ENCODE results near the gene DMPK. TPM values are rescaled to one million over a fixed set of nuclear protein-coding genes. Genes with fewer than 3 reads are reported as not detected.
A peak's percentile ranks its signal among the peaks of the same experiment; 100 is the strongest.

DMPK gene
- polyA plus RNA-seq, 1 of the 3 experiments (the other 2 are of a cell fraction), result 92.2 TPM

DNA sequence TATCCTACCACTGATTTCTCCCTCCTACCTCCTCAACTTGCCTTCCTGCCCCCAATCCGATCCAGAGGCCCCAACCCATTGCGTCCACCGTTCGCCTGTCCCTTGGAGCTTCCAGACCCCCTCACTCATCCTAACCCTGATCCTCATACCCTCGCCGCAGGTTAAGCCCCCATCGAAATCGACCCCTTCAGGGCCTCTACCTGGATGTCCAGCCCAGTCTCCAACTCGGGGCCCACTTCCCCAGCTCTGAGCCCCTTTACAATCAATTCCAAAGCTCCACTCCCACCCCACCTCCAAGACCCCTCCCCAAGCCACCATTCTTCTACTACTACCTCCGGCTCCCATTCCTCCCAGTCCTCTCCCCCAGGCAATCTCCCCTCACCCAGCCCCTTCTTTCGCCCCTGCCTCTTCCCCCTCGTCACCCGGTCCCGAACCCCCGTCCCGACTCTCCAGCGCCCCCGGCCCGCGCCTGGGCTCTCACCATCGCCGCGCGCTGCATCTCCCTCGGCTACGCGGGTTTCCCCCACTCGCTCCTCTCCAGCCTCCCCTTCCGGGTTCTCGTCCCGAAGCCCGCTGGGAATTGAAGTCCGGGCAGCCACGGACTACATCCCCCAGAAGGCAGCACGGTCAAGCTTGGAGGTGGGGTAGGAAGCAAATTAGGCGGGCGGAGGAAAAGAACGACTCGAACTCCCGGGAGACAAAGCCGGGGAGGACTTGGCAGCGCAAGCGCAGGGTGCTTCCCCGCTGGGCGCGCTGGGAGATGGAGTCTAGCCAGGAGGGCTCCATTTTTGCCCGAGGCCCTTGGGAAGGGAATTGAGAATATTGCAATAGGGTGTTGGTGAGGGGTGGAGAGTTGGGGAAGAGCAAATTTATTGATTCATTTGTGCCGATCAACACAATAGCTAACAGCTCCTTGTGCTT, 51.7 kb downstream of the DMPK start, which contains the start of gene FBXO46 (continued):
- TF ChIP-seq, protein P1, sequence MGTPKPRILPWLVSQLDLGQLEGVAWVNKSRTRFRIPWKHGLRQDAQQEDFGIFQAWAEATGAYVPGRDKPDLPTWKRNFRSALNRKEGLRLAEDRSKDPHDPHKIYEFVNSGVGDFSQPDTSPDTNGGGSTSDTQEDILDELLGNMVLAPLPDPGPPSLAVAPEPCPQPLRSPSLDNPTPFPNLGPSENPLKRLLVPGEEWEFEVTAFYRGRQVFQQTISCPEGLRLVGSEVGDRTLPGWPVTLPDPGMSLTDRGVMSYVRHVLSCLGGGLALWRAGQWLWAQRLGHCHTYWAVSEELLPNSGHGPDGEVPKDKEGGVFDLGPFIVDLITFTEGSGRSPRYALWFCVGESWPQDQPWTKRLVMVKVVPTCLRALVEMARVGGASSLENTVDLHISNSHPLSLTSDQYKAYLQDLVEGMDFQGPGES (IDR thresholded peaks at IDR 0.05; ENCODE audit: low read depth, low read length), result no peak
- peak; percentile 37; the same call in 1 of the 2 replicates for TF ChIP-seq NFIC (IDR thresholded peaks at IDR 0.05; ENCODE audit: borderline replicate concordance)
- no peak for TF ChIP-seq GATA2 (CRISPR knock-in tag; IDR thresholded peaks at IDR 0.05)
- TF ChIP-seq RCOR1 (IDR thresholded peaks at IDR 0.05; ENCODE audit: low read length), result 0 out of 2 replicates have a peak, but pooled peaks have one; percentile 38
- TF ChIP-seq, protein P2, sequence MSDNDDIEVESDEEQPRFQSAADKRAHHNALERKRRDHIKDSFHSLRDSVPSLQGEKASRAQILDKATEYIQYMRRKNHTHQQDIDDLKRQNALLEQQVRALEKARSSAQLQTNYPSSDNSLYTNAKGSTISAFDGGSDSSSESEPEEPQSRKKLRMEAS (IDR thresholded peaks at IDR 0.05; ENCODE audit: low read depth), result peak; percentile 63; the same call in 1 of the 2 replicates
- TF ChIP-seq EP300 (IDR thresholded peaks at IDR 0.05; ENCODE audit: borderline replicate concordance in 1 of 2, low read depth in 1 of 2, low read length in 1 of 2), result no peak; a peak in 1 of 4 replicates
- peak; percentile 97 for TF ChIP-seq CHD2 (IDR thresholded peaks at IDR 0.05; ENCODE audit: low read length, partially characterized antibody)
- TF ChIP-seq POLR2AphosphoS5 (IDR thresholded peaks at IDR 0.05; ENCODE audit: low read depth, low read length), result peak; percentile 78
- TF ChIP-seq, protein P3, sequence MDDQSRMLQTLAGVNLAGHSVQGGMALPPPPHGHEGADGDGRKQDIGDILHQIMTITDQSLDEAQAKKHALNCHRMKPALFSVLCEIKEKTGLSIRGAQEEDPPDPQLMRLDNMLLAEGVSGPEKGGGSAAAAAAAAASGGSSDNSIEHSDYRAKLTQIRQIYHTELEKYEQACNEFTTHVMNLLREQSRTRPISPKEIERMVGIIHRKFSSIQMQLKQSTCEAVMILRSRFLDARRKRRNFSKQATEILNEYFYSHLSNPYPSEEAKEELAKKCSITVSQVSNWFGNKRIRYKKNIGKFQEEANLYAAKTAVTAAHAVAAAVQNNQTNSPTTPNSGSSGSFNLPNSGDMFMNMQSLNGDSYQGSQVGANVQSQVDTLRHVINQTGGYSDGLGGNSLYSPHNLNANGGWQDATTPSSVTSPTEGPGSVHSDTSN (IDR thresholded peaks at IDR 0.05), result no peak
- TF ChIP-seq, protein P4, sequence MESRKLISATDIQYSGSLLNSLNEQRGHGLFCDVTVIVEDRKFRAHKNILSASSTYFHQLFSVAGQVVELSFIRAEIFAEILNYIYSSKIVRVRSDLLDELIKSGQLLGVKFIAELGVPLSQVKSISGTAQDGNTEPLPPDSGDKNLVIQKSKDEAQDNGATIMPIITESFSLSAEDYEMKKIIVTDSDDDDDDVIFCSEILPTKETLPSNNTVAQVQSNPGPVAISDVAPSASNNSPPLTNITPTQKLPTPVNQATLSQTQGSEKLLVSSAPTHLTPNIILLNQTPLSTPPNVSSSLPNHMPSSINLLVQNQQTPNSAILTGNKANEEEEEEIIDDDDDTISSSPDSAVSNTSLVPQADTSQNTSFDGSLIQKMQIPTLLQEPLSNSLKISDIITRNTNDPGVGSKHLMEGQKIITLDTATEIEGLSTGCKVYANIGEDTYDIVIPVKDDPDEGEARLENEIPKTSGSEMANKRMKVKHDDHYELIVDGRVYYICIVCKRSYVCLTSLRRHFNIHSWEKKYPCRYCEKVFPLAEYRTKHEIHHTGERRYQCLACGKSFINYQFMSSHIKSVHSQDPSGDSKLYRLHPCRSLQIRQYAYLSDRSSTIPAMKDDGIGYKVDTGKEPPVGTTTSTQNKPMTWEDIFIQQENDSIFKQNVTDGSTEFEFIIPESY (IDR thresholded peaks at IDR 0.05; ENCODE audit: borderline replicate concordance, low read depth), result peak; percentile 91
- TF ChIP-seq NRF1 (IDR thresholded peaks at IDR 0.05; ENCODE audit: low read depth, low read length), result peak; percentile 95
- no peak for TF ChIP-seq FOXJ3 (CRISPR knock-in tag; IDR thresholded peaks at IDR 0.05)
- TF ChIP-seq ELF1 (IDR thresholded peaks at IDR 0.05), result peak; percentile 99
- TF ChIP-seq RFX5 (IDR thresholded peaks at IDR 0.05; ENCODE audit: low read length), result no peak
- TF ChIP-seq MXI1 (IDR thresholded peaks at IDR 0.05; ENCODE audit: low read depth, low read length), result peak; percentile 64
- TF ChIP-seq YY1 (IDR thresholded peaks at IDR 0.05; ENCODE audit: low read depth), result peak; percentile 87
